ENCODE measurements around the gene RESF1. TPM values are rescaled to one million over a fixed set of nuclear protein-coding genes. Genes with fewer than 3 reads are reported as not detected.

RESF1 gene
- total RNA-seq, 1 donor from 2014 or later = 32.3 TPM

GRCh38 chr12:31974673-31975072 lies 15.5 kb downstream of the RESF1 start:
- TF ChIP-seq CTCF (IDR thresholded peaks at IDR 0.05; ENCODE audit: insufficient read depth, low read length, poor library complexity, severe bottlenecking) = no peak
- Histone ChIP-seq H3K27me3 (ENCODE audit: control insufficient read depth, insufficient read depth, low read length) (no peaks in the 10 kb centered on the region), H3K36me3 (ENCODE audit: control insufficient read depth, insufficient read depth, low read length) (peaks cover 3% of the 10 kb centered on the region), H3K4me3 (ENCODE audit: low read depth, low read length) (no peak overlapping the region)
- DNase-seq (ENCODE audit: low read depth) = no peak

- Histone ChIP-seq H3K36me3 (ENCODE audit: control insufficient read depth, insufficient read depth, low read length) (no peaks in the 10 kb centered on the region), H3K27me3 (ENCODE audit: control insufficient read depth, insufficient read depth, low read length) (no peaks in the 10 kb centered on the region), H3K4me3 (ENCODE audit: low read depth, low read length) (no peak overlapping the region)
- DNase-seq (ENCODE audit: low read depth) = no peak
- TF ChIP-seq CTCF (IDR thresholded peaks at IDR 0.05; ENCODE audit: insufficient read depth, low read length, poor library complexity, severe bottlenecking) = no peak
Measured at GRCh38 chr12:31984806-31985591, 25.8 kb downstream of the RESF1 start.

GRCh38 chr12:31985832-31986231 lies 26.6 kb downstream of the RESF1 start:
- DNase-seq (ENCODE audit: low read depth) = no peak
- Histone ChIP-seq H3K36me3 (ENCODE audit: control insufficient read depth, insufficient read depth, low read length) (no peaks in the 10 kb centered on the region), H3K4me3 (ENCODE audit: low read depth, low read length) (no peak overlapping the region), H3K27me3 (ENCODE audit: control insufficient read depth, insufficient read depth, low read length) (no peaks in the 10 kb centered on the region)
- TF ChIP-seq CTCF (IDR thresholded peaks at IDR 0.05; ENCODE audit: insufficient read depth, low read length, poor library complexity, severe bottlenecking) = no peak

- no peaks in the 10 kb centered on the region for H3K36me3 ChIP-seq (ENCODE audit: control insufficient read depth, insufficient read depth, low read length)
- H3K4me3 ChIP-seq (ENCODE audit: low read depth, low read length) = no peak overlapping the region
- no peak for TF ChIP-seq CTCF (IDR thresholded peaks at IDR 0.05; ENCODE audit: insufficient read depth, low read length, poor library complexity, severe bottlenecking)
- DNase-seq (ENCODE audit: low read depth) = peak; percentile 45
- H3K27me3 ChIP-seq (ENCODE audit: control insufficient read depth, insufficient read depth, low read length) = no peaks in the 10 kb centered on the region
Measured at GRCh38 chr12:31989571-31990362, 30.6 kb downstream of the RESF1 start.

GRCh38 chr12:31991146-31991545 lies 31.9 kb downstream of the RESF1 start:
- DNase-seq (ENCODE audit: low read depth) = no peak
- no peak for TF ChIP-seq CTCF (IDR thresholded peaks at IDR 0.05; ENCODE audit: insufficient read depth, low read length, poor library complexity, severe bottlenecking)
- H3K27me3 ChIP-seq (ENCODE audit: control insufficient read depth, insufficient read depth, low read length) = no peaks in the 10 kb centered on the region
- H3K36me3 ChIP-seq (ENCODE audit: control insufficient read depth, insufficient read depth, low read length) = no peaks in the 10 kb centered on the region
- H3K4me3 ChIP-seq (ENCODE audit: low read depth, low read length) = no peak overlapping the region

All from kidney epithelial cell (primary cell).